ENCODE results near the gene NFU1.
"Not testable (repeated sequence)": the region's sequence is repeated elsewhere in the genome, so short reads cannot be mapped to it uniquely, and the experiment has no call there.

NFU1 gene

DNA sequence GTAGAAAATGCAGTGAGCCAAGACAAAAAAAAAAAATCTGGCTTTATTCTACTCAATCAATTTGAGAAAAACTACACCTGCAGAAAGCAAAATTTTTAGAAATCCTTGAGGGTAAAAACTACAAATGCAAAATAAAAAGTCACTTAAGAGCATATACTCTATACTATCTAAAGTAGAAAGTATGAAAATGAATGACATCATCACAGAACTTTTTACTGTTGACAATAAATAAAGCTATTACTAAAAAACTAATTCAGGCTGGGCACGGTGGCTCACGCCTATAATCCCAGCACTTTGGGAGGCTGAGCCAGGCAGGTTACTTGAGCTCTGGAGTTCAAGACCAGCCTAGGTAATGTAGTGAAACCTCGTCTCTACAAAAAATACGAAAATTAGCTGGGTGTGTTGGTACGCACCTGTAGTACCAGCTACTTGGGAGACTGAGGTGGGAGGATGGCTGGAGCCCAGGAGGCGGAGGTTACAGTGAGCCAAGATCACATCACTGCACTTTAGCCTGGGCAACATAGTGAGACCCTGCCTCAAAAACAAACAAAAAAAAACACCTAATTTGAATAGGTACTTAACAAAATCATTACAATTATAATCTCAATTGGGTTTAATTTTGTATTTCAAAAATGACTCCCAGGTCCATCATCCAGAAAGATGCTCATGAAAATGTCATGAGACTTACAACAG lies 7.6 kb downstream of the NFU1 start:
- Mint-ChIP-seq H3K4me1 (ENCODE audit: low read depth) (peaks cover 6% of the 10 kb centered on the region), H3K9me3 (no peaks in the 10 kb centered on the region), H3K4me3 (no peak overlapping the region), H3K27ac (no peak overlapping the region), H3K27me3 (no peaks in the 10 kb centered on the region), H3K36me3 (ENCODE audit: low read depth) (peaks cover 13% of the 10 kb centered on the region)

DNA sequence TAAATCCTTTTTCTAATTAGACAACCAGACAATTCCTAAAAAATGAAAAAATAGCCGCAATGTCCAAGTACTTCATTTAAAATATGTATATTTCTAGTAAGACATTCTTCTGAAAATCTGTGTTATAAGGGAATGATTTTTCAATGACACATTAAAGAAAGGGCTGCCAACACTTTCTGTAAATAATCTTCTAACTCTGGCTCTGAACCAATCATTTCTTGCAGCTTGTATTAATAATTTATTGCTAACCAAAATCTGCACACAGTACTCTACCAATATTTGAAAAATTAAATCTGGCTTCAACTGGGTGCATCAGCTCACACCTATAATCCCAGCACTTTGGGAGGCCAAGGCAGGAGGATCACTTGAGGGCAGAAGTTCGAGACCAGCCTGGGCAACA lies 8.3 kb downstream of the NFU1 start:
- no peak overlapping the region for H3K4me3 Mint-ChIP-seq
- no peaks in the 10 kb centered on the region for H3K27me3 Mint-ChIP-seq
- H3K36me3 Mint-ChIP-seq (ENCODE audit: low read depth) = peaks cover 13% of the 10 kb centered on the region
- H3K9me3 Mint-ChIP-seq = no peaks in the 10 kb centered on the region
- H3K4me1 Mint-ChIP-seq (ENCODE audit: low read depth) = peaks cover 3% of the 10 kb centered on the region
- peak overlapping the region; percentile 1 for H3K27ac Mint-ChIP-seq

DNA sequence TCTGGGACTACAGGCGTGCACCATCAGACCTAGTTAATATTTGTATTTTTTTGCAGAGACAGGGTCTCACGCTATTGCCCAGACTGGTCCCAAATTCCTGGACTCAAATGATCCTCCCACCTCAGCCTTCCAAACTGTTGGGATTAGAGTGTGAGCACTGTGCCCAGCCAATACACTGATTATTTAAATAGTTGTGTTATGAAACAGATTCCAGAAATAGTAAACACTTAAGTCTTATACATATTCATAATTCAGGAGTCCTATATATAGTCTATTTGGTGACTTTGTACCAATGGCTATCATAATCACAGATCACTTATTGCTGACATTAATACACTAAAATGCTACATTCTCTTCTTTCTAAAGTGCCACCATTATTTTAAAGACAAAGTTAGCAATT lies 12.8 kb downstream of the NFU1 start:
- H3K27me3 Mint-ChIP-seq = no peaks in the 10 kb centered on the region
- H3K27ac Mint-ChIP-seq = no peak overlapping the region
- H3K9me3 Mint-ChIP-seq = no peaks in the 10 kb centered on the region
- peaks cover 10% of the 10 kb centered on the region for H3K4me1 Mint-ChIP-seq (ENCODE audit: low read depth)
- no peak overlapping the region for H3K4me3 Mint-ChIP-seq
- H3K36me3 Mint-ChIP-seq (ENCODE audit: low read depth) = peaks cover 21% of the 10 kb centered on the region

DNA sequence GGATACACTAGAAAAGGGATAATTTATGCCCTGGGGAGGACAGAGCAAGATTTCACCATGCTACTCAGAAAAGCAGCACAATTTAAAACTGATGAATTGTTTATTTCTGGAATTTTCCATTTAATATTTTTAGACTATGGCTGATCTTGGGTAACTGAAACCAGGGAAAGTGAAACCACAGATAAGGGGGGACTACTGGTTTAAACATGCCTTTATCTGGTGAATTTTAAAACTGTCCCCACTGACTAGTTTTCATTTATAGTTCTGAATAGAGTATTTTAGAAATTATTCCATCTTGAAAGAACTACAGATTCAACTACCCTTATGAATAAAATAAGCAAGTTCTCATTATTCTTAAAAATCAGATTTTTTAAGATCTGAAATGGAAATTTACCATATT lies 15.0 kb downstream of the NFU1 start:
- H3K9me3 Mint-ChIP-seq = no peaks in the 10 kb centered on the region
- H3K27ac Mint-ChIP-seq = no peak overlapping the region
- peaks cover 10% of the 10 kb centered on the region for H3K4me1 Mint-ChIP-seq (ENCODE audit: low read depth)
- no peaks in the 10 kb centered on the region for H3K27me3 Mint-ChIP-seq
- H3K36me3 Mint-ChIP-seq (ENCODE audit: low read depth) = peaks cover 17% of the 10 kb centered on the region
- H3K4me3 Mint-ChIP-seq = no peak overlapping the region

DNA sequence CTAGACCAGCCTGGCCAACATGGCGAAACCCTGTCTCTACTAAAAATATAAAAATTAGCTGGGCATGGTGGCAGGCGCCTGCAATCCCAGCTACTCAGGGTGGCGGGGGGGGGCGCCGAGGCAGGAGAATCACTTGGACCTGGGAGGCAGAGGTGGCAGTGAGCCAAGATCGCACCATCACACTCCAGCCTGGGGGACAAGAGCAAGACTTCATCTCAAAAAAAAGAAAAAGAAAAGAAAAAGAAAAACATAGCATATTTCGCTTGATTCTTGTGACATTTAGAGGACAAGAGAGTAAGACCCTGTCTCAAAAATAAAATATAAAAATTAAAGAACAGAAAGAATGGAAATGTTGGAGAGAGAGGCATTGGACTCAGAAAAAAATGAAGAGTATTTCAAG lies 18.1 kb downstream of the NFU1 start:
- not testable (repeated sequence) for H3K27ac Mint-ChIP-seq; H3K4me1 Mint-ChIP-seq (ENCODE audit: low read depth); H3K27me3 Mint-ChIP-seq; H3K9me3 Mint-ChIP-seq; H3K4me3 Mint-ChIP-seq
- H3K36me3 Mint-ChIP-seq (ENCODE audit: low read depth) = peaks cover 24% of the 10 kb centered on the region

DNA sequence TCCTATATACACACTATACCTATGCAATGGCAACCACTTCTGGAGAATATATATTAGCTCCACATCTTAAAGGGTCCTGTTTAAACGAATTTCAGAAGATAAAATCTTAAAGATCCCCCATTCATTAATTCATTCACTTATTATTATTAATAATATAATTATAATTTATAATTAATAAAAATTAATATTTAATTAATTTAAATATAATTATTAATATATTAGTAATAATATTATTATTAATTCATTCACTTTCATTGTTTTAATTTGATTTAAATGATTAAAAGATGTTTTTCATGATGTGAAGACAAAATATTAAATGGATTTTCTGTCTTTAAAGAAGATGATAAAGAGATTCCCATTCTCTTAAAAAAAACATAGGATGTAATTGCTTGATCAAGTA lies 21.1 kb downstream of the NFU1 start:
- H3K27ac Mint-ChIP-seq = no peak overlapping the region

DNA sequence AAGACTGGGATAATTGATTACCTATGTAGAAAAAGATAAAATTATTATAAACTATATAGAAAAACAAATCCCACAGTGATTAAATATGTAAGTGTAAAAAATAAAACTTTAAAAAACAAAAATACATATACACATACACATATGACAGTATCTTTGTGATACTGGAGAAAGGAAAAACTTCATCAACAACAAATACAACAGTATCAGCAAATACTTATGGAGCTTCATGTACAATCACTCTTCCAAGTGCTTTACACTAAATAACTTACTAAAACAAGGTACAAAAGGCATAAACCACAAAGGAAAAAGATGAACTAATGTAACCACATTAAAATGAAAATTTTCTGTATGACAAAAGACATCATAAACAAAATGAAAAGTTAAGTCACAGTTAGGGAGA lies 26.1 kb downstream of the NFU1 start:
- Mint-ChIP-seq H3K36me3 (ENCODE audit: low read depth) (peaks cover 25% of the 10 kb centered on the region), H3K4me3 (no peak overlapping the region), H3K9me3 (no peaks in the 10 kb centered on the region), H3K27me3 (no peaks in the 10 kb centered on the region), H3K27ac (no peak overlapping the region), H3K4me1 (ENCODE audit: low read depth) (peaks cover 7% of the 10 kb centered on the region)

More for the DNA sequence above, 21.1 kb downstream of the NFU1 start:
- H3K9me3 Mint-ChIP-seq = no peaks in the 10 kb centered on the region
- H3K36me3 Mint-ChIP-seq (ENCODE audit: low read depth) = peaks cover 29% of the 10 kb centered on the region
- no peak overlapping the region for H3K4me3 Mint-ChIP-seq
- H3K4me1 Mint-ChIP-seq (ENCODE audit: low read depth) = peaks cover 2% of the 10 kb centered on the region
- H3K27me3 Mint-ChIP-seq = no peaks in the 10 kb centered on the region

DNA sequence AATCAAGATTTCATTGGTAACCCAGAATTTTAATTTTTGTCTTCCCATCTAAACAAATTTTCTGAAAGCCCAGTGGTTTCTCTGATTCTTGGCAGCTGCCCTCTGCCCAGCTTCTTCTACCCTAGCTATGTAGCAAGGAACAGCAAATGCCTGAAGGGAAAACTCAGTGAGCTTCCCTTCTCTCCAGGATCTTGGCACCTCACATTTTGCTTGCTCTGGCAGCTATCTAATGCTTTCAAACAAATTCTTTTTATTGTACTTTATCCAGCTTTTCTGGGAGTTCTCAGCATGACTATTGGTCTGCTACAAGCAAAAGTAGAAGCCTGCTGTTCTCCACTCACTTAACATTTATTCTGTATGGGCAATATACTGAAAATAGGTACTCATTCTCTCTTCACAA lies 31.9 kb downstream of the NFU1 start:
- H3K4me3 Mint-ChIP-seq = no peak overlapping the region
- H3K4me1 Mint-ChIP-seq (ENCODE audit: low read depth) = peaks cover 5% of the 10 kb centered on the region
- no peaks in the 10 kb centered on the region for H3K27me3 Mint-ChIP-seq
- H3K9me3 Mint-ChIP-seq = no peaks in the 10 kb centered on the region
- no peak overlapping the region for H3K27ac Mint-ChIP-seq
- peaks cover 49% of the 10 kb centered on the region for H3K36me3 Mint-ChIP-seq (ENCODE audit: low read depth)

DNA sequence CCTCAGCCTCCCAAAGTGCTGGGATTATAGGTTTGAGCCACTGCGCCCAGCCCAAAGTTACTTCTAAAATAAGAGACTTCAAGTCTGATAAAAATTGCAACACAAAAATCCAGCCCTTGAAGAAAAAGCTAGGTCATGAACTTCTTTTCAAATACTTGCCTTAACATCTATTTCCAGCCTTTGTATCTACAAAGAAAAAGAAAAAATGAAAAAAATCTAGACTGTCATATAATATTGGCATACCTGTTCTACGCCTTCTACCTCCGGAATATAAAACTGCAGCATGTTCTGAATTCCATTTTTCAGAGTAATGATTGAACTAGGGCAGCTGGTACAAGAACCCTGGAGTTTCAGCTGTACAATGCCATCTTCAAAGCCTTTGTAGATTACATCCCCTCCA lies 37.1 kb downstream of the NFU1 start:
- no peaks in the 10 kb centered on the region for H3K27me3 Mint-ChIP-seq
- no peak overlapping the region for H3K27ac Mint-ChIP-seq
- H3K9me3 Mint-ChIP-seq = no peaks in the 10 kb centered on the region
- H3K4me1 Mint-ChIP-seq (ENCODE audit: low read depth) = no peaks in the 10 kb centered on the region
- no peak overlapping the region for H3K4me3 Mint-ChIP-seq
- peaks cover 51% of the 10 kb centered on the region for H3K36me3 Mint-ChIP-seq (ENCODE audit: low read depth)

DNA sequence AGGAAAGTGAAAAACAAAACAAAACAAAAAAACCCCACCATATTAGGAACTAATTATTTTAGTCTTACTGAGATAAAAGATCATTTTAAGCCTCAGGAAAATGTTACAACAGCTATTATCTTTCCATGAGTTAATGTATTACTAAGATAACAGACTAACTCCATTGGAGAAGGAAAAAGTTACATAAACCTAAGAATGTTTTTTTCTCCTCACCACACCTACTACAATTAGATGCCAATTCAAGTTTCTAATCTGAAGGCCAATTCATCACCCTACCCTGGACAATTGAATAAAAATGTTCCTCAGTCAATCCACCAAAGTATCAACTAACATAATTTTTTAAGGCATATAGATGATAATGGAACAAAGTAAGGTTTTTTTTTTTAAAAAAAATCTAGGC lies 40.0 kb downstream of the NFU1 start:
- Mint-ChIP-seq H3K36me3 (ENCODE audit: low read depth) (peaks cover 48% of the 10 kb centered on the region), H3K4me3 (no peak overlapping the region), H3K27me3 (no peaks in the 10 kb centered on the region), H3K9me3 (no peaks in the 10 kb centered on the region), H3K27ac (no peak overlapping the region), H3K4me1 (ENCODE audit: low read depth) (no peaks in the 10 kb centered on the region)

DNA sequence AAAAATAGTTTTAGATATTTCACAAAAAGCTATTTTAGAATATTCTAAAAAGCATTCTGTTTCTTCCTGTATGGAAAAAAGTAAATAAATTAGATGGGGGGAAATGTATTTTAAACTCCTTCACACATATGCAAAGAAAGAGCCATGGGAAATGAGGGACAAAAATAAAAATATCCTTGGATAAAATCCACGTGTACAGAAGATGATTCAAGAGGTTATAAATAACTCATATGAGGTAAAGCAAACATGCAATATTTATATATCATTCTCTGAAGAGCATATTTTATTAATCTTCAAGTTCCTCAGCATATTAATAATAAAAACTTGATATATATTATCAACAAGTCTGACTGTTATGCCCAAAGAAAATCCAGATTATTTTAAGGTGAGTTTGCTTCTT lies 41.4 kb downstream of the NFU1 start:
- Mint-ChIP-seq H3K36me3 (ENCODE audit: low read depth) (peaks cover 45% of the 10 kb centered on the region), H3K4me3 (no peak overlapping the region), H3K4me1 (ENCODE audit: low read depth) (no peaks in the 10 kb centered on the region), H3K27ac (no peak overlapping the region), H3K9me3 (no peaks in the 10 kb centered on the region), H3K27me3 (no peaks in the 10 kb centered on the region)

DNA sequence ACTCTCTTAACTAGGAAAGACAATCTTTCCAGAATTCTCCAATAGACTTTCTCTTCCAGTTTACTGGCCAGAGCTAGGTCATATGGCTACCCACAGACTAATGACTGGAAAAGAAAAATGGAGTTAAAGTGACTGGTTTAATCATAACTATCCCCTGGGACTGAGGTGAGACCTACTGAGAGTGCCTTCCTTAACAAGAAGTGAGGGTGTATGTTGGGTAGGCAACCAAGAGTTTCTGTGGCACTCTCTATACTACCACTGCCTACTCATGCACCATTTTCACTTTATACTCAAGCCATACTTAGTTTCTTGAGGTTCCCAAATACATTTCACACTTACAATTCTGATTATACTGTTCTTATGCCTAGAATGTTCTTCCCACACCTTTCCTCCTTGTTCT lies 43.3 kb downstream of the NFU1 start:
- Mint-ChIP-seq H3K27ac (no peak overlapping the region), H3K4me1 (ENCODE audit: low read depth) (no peaks in the 10 kb centered on the region), H3K27me3 (no peaks in the 10 kb centered on the region), H3K9me3 (no peaks in the 10 kb centered on the region), H3K4me3 (no peak overlapping the region), H3K36me3 (ENCODE audit: low read depth) (peaks cover 28% of the 10 kb centered on the region)

DNA sequence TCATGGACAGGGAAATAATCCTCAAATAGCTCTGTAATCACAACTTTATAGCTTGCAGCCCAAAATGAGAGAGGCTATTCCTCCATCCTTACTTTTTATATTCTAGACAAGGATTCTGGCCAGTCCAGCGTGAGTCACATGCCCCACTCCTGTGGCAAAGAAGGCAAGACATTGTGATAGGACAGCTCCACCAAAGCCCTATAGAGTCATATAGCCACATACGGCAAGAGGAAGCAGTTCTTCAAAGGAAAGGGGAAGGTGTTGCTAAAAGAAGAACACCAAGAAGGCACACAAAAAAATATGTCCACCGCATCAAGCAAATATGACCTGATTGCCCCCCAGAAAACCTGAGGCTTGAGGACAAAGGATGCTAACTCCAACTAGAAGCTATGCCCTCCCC lies 46.8 kb downstream of the NFU1 start:
- Mint-ChIP-seq H3K27ac (no peak overlapping the region), H3K9me3 (no peaks in the 10 kb centered on the region), H3K27me3 (no peaks in the 10 kb centered on the region), H3K4me3 (no peak overlapping the region), H3K4me1 (ENCODE audit: low read depth) (peaks cover 21% of the 10 kb centered on the region), H3K36me3 (ENCODE audit: low read depth) (peaks cover 12% of the 10 kb centered on the region)

DNA sequence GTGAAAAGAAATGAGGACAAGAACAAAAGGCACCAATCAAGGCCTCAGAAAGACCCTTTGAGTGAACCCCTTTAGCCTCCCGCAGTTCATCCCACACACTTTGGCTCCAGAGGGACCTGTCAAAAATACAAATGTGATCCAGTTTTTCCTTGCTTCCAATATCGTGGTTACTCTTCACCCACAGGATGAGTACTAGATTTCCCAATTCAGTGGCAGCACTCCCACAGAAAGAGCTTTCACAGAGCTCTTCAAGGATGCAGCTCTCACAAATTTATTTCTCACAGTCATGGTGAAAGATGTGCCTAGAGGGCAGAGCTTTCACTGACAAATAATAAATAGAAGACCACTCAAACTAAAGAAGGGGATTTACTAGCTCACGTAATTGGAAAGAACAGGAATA lies 47.2 kb downstream of the NFU1 start:
- Mint-ChIP-seq H3K4me3 (no peak overlapping the region), H3K27ac (no peak overlapping the region), H3K4me1 (ENCODE audit: low read depth) (peaks cover 23% of the 10 kb centered on the region), H3K27me3 (no peaks in the 10 kb centered on the region), H3K9me3 (no peaks in the 10 kb centered on the region), H3K36me3 (ENCODE audit: low read depth) (peaks cover 11% of the 10 kb centered on the region)

DNA sequence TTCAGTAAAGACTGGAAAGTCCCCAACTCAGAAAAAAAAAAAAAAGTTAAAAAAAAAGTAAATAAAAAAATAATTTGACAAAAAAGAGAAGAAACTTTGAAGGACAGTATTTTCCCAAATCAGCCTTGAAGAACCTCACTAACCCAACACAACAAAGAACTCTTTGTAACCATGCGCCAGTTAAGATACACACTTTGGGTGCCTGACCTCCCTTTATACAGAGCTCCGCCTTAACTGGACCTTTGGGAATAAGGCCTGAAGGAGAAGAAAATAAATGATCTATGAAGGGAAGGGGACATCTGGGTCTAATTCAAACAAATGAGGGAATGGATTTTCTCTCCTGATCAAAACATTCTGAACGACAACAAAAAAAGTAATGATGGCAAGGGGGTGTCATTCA lies 48.0 kb downstream of the NFU1 start:
- Mint-ChIP-seq H3K4me3 (no peak overlapping the region), H3K36me3 (ENCODE audit: low read depth) (peaks cover 4% of the 10 kb centered on the region), H3K9me3 (no peaks in the 10 kb centered on the region), H3K27me3 (no peaks in the 10 kb centered on the region), H3K27ac (no peak overlapping the region), H3K4me1 (ENCODE audit: low read depth) (peaks cover 31% of the 10 kb centered on the region)

DNA sequence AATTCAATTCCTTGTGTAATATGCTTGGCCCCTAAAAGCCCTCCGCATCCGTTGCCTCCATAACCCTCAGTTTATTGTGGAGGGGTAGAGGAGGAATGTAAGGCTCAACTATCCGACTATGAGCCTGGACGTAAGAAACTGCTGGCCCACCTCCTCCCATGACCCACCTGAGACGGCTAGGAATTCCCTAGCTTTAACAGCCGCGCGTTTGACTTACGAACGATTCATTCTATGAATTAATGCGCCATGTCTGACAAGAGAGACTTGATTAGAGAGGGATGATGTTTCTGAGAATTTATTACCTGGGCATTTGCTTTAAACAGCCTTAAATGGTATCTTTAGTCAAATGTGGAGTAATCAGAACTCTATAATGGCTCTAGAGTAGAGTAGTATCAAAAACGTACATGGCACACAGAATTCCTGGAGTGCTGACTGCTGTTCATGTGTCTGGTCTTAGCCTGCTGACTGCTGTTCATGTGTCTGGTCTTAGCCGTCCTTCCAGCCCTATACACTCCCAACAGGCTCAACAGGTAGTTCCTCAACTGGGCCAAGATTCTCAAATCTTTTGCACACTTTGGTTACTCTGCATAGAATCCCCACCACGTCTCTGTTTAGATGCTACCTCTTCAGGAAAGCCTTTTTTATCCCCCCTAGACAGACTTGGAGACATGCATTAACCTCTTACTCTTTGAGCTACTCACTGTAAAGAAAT lies 49.3 kb downstream of the NFU1 start:
- Mint-ChIP-seq H3K9me3 (no peaks in the 10 kb centered on the region), H3K36me3 (ENCODE audit: low read depth) (peaks cover 3% of the 10 kb centered on the region), H3K4me3 (peak overlapping the region; percentile 92), H3K4me1 (ENCODE audit: low read depth) (peaks cover 41% of the 10 kb centered on the region), H3K27me3 (no peaks in the 10 kb centered on the region), H3K27ac (peak overlapping the region; percentile 95)
